NCI-H1930 (cell line): ENCODE data around the gene CRYGN.

Source experiments
- DNase-seq, 2 experiments: peaks; one replicate each; lab custom pipeline; 2025; lab: John Stamatoyannopoulos, UW

The CRYGN gene

DNA sequence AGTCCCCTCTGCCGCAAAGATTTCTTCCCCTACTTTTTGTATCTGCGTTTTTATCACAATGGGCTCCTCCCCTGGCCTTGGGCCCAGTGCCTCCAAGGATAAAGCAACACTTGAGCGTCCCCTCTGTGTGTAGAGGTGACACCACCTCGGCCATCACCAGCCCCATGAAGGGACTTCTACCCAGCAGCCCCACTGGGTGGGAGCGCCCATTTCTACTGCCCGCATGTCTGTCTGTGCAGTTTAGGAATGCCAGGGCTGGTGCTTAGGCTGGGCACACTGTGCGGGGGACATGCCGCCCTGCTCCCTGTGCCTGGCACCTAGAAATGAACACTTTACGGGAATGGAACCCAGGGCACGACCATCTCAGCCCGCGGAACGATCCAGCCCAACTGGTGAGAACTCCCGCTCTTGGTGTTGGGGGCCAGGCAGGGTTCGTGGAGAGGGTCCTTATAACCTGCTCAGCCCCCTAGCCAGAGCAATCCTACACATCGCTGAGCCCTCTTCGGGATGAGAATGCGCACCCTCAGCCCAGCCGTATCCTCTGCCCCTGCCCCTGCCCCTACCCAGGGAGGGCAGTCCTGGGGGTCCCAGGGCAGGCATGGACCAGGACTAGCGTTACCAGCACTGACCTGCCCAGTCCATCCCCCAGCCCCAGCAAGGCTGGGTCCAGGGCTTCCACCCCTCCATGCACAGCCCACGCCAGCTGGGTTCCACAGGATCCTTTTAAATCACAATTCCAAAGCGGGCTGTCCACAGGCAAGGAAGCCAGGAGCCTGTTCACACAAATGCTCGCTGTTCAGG is 12.8 kb downstream of the CRYGN start:
- no peak for DNase-seq

DNA sequence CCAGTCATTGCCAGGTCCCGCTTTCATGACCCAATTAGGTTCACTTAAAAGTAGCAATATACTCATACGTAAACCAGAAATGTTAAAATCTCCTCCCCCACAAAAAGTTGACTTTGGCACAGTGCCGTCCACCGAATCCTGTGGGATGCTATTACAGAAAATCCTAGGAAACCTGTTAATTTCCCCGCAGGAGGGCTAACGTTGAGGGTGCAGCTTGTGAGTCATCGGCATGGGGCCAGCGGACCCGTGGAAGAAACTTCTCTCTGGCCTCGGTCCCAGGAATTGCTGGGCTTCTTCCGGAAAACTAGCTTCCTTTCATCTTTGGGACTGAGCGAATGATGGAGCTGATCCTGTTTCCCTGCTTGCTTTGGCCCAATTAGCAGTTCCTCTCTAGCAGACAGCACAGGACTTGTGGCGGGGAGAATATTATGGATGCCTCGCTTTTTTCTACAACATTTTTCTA is 13.5 kb downstream of the CRYGN start:
- DNase-seq = no peak

DNA sequence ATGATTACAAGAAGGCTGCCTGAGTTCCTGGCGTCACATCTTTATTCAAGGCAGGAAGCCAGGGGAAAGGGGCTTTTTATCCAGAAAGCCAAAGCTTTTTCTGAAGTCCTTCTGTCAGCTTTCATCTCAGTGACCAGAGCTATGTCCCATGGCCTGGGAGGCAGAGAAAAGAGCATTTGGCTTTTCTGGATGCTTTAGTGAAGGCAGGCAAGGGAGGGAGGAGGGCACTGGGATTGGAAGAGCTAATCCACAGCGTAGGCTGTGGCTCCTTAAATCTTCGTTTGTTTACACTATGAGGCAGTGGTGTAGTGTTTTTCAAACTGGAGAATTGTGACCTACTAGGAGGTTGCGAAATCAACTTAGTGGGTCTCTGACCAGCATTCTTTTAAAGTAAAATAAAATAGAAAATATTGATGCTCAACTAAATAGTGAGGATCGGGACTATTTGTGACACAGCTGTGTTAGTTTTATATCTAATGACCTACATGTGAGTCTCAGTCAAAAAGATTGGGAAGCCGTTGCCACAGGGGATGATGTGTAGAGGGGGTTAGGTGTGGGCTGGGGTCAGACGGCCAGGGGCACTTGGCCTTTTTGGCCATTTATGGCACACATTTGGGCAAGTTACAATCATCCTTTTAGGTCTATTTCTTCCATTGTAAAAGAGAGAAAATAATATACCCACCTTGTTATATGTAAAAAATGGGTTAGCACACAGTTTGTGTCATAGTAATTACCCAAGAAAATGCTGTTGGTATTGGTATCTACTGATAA is 14.1 kb downstream of the CRYGN start:
- no peak for DNase-seq

DNA sequence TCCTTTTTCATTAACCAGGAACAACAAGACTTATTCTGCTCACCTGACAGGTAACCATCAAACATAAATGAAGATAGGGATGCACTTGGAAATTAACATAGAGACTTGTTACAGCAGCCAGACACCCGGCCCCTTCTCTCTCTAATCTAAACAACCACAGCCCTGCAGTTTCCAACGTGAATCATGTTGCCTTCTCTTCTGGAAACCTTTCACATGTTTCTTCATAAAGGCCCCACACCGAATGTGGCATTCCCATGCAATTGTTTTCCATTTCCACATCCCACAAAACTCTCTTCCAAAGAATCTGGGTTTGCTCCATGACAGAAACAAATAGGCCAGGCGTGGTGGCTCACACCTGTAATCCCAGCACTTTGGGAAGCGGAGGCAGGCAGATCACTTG is 15.1 kb downstream of the CRYGN start:
- DNase-seq = no peak

DNA sequence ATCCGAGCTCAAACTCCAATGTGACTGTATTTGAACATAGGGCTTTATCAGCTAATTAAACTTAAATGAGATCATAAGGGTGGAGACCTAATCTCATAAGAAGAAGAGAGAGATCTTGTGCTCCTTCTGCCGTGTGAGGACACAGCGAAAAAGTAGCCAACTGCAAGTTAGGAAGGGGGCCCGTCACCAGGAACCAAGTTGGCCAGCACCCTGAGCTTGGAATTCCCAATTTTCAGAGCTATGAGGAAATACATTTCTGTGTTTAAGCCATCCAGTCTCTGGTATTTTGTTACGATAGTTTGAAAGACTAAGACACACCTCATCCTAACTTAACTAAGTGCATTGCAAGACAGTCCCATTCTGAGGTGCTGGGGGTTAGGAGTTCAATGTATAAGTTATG is 16.0 kb downstream of the CRYGN start:
- DNase-seq = no peak

DNA sequence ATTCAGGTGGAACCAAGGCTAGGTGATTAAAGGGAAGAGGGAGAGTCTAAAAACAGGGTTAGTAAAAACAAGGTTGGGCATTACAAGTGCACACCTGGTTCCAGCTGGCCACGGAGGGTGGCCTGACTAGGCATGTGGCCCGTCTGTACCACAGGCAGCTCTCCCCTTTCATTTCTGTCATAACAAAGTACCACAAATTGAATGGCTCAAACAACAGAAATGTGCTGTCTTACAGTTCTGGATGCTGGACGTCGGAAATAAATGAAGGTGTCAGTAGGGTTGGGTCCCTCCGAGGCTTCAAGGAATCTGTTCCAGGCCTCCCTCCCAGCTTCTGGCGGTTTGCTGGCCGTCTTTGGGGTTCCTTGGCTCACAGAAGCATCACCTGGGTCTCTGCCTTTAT is 16.7 kb downstream of the CRYGN start:
- no peak for DNase-seq

DNA sequence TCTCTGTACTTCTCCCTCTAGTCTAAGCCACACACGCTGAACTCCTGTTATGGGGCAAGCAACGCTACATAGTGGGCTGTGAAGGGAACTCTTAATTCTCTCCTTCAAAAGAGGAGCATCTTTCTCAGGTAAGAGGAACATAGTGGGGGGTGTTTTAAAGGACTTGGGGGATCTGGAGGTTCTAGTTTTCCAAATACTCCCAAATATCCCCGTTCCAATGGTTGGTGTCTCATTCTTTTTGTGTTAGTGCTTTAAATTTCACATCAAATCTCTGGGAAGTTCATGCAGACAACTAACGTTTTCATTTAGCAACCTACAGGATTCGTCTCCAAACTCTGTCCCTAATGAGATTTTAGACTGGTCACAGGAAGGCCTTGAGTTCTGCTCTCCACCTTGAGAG is 17.7 kb downstream of the CRYGN start:
- no peak for DNase-seq

DNA sequence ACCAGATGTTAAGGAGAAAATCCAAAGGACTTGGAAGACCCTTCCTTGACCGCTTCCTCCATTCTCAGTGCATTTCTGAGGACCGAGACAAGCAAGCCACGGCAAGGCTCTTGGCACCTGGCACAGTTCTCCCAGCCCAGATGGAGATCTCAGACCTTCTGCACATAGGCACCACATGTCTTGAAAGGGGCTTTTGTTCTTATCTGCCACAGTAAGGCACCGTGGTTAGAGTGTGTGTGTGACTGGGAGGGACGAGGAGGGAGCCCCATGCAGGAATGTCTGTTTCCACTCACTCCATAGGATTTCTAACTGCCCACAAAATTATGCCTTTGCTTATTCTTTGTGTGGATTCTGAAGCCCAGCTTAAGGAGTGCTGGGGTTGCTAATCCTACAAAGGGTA is 19.8 kb downstream of the CRYGN start:
- no peak for DNase-seq

DNA sequence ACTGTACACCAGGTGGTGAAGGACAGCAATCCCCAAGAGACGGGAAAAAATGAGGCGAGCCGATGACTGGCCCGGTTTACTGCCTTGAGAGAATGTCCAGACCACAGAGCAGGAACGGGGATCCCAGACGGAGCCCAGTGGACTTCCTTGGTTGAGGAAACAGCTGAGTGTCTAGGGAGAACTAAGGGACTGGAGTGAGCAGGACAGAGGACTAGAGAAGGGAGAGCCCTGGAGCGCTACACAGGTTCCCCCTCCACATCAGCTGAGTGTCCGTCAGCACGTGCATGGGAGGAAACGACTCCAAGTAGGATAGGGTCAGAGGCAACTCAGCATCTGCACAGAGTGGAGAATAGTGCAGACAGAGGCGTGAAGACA is 23.0 kb downstream of the CRYGN start:
- no peak for DNase-seq

DNA sequence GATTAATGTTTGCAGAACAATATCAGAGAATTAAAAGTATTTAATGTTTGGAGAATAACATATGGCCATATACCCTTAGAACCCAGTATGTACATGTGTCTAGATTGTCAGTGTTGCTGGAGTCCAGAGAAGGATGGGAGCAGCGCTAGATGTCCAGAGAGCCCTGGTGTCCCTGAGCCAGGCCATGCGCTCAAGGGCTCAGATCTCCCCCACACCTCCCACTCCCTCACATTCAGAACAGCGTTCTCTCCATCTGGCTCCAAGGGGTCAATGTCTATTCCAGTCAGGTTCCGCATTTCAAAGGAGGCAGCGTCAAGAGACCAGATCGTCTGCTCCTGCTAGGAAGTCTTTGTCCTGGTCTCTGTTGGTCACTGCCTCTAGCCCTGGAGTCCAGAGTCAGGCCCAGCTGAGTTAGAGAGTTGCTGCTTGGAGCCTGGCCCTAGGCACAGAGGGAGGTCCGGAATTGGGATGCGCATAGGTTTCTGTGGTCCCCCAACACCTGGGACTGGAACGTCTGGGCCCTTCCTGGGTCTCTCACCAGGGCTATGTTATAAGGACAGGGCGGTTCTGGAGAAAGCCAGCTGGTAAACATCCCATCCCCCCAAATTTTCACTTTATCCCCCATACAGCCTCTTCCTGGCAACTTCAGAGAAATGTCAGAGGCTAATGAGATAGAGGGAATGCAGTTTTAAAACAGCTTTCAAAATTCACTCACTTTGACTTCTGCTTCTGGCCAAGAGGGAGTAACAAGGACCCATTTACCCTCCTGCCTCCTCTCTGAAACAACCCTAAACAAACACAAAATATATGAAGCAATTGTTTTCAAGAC is 23.6 kb downstream of the CRYGN start:
- DNase-seq = no peak

DNA sequence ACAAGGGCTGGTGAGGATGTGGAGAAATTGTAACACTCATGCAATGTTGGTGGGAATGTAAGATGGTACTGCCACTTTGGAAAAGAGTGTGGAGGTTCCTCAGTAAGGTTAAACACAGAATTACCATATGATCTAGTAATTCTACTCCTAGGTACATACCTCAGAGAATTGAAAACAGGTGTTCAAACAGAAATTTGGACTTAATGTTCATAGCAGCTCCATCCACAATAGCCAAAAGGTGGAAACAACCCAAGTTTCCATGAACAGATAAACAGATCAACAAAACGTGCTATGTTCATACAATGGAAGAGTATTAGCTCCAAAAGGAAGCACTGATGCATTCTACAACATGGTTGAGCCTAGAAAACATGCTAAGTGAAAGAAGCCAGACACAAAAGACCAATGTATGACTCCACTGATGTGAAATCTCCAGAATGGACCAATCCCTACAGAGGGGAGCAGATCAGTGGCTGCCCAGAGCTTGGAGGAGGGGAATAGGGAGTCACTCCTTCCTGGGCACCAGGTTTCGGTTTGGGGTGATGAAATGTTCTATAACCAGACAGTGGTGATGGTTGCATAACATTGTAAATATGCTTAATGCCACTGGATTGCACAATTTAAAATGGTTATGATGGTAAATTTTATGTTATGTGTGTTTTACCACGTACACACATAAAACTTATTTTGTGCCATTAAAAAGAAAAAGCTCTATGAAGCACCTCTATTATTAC is 24.4 kb downstream of the CRYGN start:
- peak; percentile 71 to 89 for DNase-seq

DNA sequence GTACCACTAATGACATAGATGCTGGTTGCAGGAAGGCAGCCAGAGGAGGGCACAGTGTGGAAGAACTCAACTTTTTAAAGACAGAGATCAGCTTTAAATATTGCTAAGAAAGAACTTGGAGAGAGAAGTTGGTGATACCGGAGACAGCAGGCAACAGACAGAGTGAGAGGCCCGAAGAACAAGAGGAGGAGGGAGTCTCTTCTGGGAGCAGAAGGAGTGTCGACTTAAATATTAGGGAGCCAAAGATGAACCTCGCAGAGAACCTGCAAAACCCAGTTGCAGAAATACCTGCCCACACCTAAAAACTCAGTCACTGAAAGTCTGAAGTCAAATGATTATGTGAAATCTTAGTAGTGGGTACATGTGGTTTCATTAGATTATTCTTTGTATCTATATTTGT is 26.7 kb downstream of the CRYGN start:
- no peak for DNase-seq

DNA sequence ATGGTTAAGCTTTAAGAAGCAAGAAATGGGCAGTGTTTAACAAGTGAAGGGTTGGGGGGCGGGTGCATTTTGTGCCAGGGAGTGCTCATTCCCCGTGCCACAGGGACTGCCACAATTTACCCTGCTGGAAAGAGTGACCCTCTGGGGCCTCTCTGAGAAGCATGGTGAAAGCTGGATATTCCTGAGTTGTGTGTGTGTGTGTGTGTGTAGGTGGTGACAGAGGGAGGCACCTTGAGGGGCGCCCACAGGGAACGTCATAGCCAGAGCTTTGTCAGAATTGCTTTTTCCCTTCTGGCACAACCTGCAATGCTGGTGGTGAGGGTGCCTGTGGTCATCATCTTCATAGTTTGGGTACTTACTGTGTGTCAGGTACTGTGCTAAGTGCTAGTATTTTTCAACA is 27.6 kb downstream of the CRYGN start:
- DNase-seq = no peak

DNA sequence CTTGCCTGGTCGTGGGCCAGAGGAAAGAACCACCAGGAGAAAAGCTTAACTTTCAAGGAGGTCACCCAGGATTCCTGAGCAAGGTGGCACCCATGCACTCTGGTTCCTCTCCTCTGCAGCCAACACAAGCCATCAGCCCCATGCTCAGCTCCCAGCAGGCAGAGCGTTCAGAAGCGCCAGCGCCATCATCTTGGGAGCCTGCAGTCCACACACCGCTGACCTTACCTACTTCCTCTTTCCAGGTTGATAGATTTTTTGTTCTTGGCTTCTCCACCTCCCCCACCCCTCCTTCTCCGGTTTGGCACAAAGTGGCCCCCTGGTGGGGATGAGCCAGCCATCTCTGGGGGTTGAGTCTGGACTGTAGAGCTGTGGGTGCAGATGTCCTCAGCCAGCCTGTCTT is 28.4 kb downstream of the CRYGN start:
- no peak for DNase-seq

DNA sequence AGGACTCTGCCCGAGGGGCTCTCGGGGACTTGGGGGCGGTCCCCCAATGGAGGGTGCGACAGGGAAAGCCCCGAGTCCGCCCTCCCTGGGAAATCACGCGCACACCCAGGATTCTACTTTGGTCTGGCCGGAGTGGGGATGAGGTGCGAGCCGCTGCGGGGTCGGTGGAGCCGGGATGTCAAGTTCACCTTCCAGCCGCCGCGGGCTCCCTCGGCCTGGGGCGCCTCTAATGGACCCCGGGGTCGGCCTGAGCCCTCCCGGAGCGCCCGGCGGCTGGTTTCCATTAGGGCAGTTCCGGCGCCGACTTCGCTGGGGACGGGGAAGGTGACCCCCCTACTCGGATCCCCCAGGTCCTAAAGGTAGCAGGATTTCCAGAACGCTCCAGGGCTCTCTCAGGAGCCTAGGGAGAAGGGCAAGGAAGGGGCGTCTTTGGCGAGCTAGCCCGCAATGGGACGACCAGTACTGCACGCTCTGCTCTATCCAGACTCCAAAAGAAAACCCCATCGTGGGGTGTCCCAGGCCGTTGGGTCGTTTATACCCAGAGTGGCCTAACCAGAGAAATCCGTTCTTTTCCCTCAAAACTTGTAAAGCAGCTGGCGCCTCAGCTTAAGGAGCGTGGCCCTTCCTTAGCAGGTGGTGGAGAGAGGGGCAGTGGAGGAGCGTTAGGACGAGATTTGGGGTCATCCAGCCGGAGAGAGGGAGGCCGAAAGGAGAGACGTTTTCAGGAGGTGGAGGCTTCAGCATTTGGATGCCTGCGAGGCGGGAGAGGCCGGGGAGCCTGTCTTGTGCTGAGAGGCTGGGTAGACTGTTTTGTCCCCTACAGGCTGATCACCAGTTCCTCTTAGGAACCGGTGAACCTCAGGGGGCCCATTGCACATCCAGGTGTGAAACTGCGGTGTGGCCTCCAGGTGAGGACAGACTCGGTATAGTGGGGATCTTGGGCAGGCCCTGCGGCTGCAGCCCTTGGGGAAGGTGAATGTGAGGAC is 29.2 kb downstream of the CRYGN start:
- peak; percentile 64 to 65 for DNase-seq

DNA sequence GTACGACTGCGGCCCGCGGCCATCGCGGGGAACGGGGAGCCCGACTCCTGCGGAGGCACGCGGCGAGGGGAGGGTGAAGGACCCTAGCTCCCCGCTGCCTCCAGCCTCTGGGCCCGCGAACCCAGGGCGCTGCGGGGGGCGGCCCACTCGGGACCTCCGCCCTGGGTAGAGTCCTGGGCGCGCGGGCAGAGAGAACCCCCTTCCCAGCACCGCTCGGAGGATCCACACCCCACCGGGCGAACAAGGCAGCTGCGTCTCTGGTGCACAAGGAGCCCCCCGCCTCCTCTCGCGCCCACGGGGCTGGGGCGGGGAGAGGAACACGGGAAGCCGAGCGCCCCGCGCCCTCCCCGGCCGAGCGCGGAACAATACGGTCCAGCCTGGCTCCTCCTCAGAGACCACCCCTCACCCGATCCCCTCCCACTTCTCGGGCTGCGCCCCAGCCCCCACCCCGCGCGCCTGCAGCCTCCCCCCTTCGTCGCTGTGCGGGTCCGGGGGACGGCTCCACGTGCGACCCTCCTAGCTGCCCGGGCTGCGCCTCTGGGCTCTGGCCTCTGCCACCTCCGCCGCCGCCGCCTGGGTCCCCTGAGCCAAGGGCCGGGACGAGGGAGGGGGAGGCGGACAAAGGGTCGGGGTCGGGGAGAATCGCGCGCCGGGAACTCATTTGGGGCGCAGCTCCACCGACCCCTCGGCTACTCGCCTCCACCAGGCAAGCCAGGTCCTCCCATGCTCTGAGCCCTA is 30.1 kb downstream of the CRYGN start, which contains the start of gene WDR86:
Gene WDR86 (minus strand): TSS at position 372 of the 738 bp plus-strand sequence. CDS start 449 bp downstream, outside the sequence.
- peak; percentile 53 to 55 for DNase-seq

DNA sequence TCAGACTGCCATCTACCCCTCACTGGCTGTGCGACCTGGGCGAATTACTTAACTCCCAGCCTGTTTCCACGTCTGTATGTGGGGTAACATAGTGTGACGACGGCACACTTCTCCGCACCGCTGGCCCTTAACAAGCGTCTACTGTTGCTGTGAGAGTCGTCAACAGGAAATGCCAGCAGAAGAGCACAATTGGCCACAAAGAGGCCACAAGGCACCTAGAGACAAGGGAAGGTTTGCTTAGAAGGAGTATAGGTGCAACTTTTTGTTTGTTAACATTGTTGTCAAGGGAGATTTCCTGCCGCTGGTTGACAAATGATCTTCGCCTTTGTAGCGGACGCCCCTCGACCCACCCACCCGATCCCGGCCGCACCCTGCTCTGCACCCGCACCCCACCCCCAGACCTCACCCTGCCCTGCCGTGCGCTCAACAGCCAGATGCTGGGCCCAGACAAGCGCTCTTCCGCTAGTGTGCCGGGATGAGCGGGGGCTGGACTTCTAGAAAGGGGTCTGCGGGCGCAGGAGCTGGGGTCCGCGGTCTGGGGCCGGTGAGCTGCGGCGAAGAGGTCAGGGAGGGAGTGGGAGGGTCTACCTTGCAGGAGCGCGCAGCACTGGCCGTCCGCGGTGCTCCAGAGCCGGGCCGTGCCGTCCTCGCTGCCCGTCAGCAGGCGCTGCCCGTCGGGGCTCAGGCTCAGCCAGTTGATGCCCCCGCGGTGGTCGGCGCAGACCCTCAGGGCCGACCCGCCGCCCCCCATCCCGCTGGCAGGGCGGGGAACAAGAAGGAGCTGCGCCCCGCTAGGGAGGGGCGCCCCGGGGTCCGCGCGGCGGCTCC is 30.9 kb downstream of the CRYGN start:
- no peak for DNase-seq

DNA sequence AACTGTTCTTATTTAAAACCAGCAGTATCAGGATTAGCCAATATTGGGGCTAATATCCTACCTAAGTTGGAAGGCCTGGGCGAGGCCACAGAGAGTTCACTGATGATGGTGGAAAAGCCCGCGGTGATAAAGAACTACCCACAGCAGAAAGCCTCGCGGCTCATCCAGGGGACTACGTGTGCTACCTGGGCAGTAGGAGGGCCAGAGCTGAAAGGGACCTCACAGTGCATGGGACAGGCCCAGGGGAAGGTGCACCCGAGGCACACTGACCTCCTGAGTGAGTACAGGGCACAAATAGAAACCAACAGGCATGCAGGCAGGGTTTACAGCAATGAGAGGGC is 31.5 kb downstream of the CRYGN start:
- no peak for DNase-seq
